Stimulated activated naive CD8-positive, alpha-beta T cell treated with anti-CD3 and anti-CD28 coated beads, Interleukin-15, amount 100 ng/mL, for 72 hours (primary cell): ENCODE measurements around the gene USP10.

Experiments used
- ATAC-seq: fragments of 150-1000 bp; cut with Tn5 transposase; 2 replicates; pipeline ENCODE4 v1.10.0; 2021; ENCODE audit warnings: mild to moderate bottlenecking, moderate library complexity
- DNase-seq, 2 donors: peaks; one replicate each; pipeline ENCODE4 v3.0.0; 2021 to 2022
- H3K27ac Mint-ChIP-seq, 2 donors: one replicate each; pipeline ENCODE4 v1.8.0; 2022; ENCODE audit warnings: mild to moderate bottlenecking in 2 of 2, mixed read lengths in 2 of 2, moderate library complexity in 2 of 2
- H3K27me3 Mint-ChIP-seq: one replicate; pipeline ENCODE4 v1.8.0; 2022; ENCODE audit warnings: mixed read lengths
- H3K4me1 Mint-ChIP-seq: one replicate; pipeline ENCODE4 v1.8.0; 2022; ENCODE audit warnings: mild to moderate bottlenecking, mixed read lengths
- H3K4me3 Mint-ChIP-seq, 2 donors: one replicate each; pipeline ENCODE4 v1.8.0; 2022; ENCODE audit warnings: mild to moderate bottlenecking in 2 of 2, mixed read lengths in 2 of 2, moderate library complexity in 1 of 2
- H3K9me3 Mint-ChIP-seq, 2 donors: one replicate each; pipeline ENCODE4 v1.8.0; 2022; ENCODE audit warnings: mixed read lengths in 2 of 2

Gene USP10

GRCh38 chr16:84759906-84760305 lies 60.1 kb downstream of the USP10 start:
- peaks cover 53% of the 10 kb centered on the region for H3K4me1 Mint-ChIP-seq
- no peak overlapping the region for H3K27ac Mint-ChIP-seq
- ATAC-seq (no peak), DNase-seq (no peak)
- no peak overlapping the region for H3K4me3 Mint-ChIP-seq
- no peaks in the 10 kb centered on the region for H3K9me3 Mint-ChIP-seq
- H3K27me3 Mint-ChIP-seq: no peaks in the 10 kb centered on the region

GRCh38 chr16:84761448-84762368 lies 61.9 kb downstream of the USP10 start:
- Mint-ChIP-seq H3K4me1 (peaks cover 55% of the 10 kb centered on the region), H3K9me3 (no peaks in the 10 kb centered on the region), H3K4me3 (no peak overlapping the region), H3K27me3 (no peaks in the 10 kb centered on the region), H3K27ac (peak overlapping the region in 1 of 2 donors; percentile 67)
- DNase-seq (no peak), ATAC-seq (no peak)

GRCh38 chr16:84763164-84763563 lies 63.4 kb downstream of the USP10 start:
- Mint-ChIP-seq H3K27me3 (no peaks in the 10 kb centered on the region), H3K9me3 (no peaks in the 10 kb centered on the region), H3K4me1 (peaks cover 54% of the 10 kb centered on the region), H3K4me3 (no peak overlapping the region), H3K27ac (no peak overlapping the region)
- no peak for DNase-seq
- no peak for ATAC-seq

GRCh38 chr16:84763629-84764028 lies 63.8 kb downstream of the USP10 start:
- Mint-ChIP-seq H3K9me3 (no peaks in the 10 kb centered on the region), H3K27ac (no peak overlapping the region), H3K4me1 (peaks cover 51% of the 10 kb centered on the region), H3K27me3 (no peaks in the 10 kb centered on the region), H3K4me3 (no peak overlapping the region)
- ATAC-seq: no peak
- DNase-seq: no peak

- Mint-ChIP-seq H3K4me3 (no peak overlapping the region), H3K27ac (peak overlapping the region in 1 of 2 donors; percentile 59), H3K9me3 (no peaks in the 10 kb centered on the region), H3K27me3 (no peaks in the 10 kb centered on the region), H3K4me1 (peaks cover 37% of the 10 kb centered on the region)
- ATAC-seq (no peak), DNase-seq (no peak)
Measured at GRCh38 chr16:84764970-84765369, 65.2 kb downstream of the USP10 start.

- Mint-ChIP-seq H3K4me3 (peak overlapping the region; percentile 7 to 30), H3K9me3 (no peaks in the 10 kb centered on the region), H3K27me3 (no peaks in the 10 kb centered on the region), H3K4me1 (peaks cover 32% of the 10 kb centered on the region), H3K27ac (peak overlapping the region in 1 of 2 donors; percentile 59)
- peak in 1 of 2 donors; percentile 26 for DNase-seq
- peak; percentile 83 for ATAC-seq
Measured at GRCh38 chr16:84765616-84766580, 66.1 kb downstream of the USP10 start.

- no peaks in the 10 kb centered on the region for H3K27me3 Mint-ChIP-seq
- peak overlapping the region in 1 of 2 donors; percentile 84 for H3K27ac Mint-ChIP-seq
Measured at GRCh38 chr16:84766978-84767773, 67.4 kb downstream of the USP10 start.

GRCh38 chr16:84768061-84768807 lies 68.4 kb downstream of the USP10 start:
- no peaks in the 10 kb centered on the region for H3K27me3 Mint-ChIP-seq
- H3K4me3 Mint-ChIP-seq: no peak overlapping the region
- peaks cover 32% of the 10 kb centered on the region for H3K4me1 Mint-ChIP-seq
- H3K27ac Mint-ChIP-seq: no peak overlapping the region
- peak; percentile 65 for ATAC-seq
- no peak for DNase-seq
- H3K9me3 Mint-ChIP-seq: no peaks in the 10 kb centered on the region

More at GRCh38 chr16:84766978-84767773, 67.4 kb downstream of the USP10 start:
- no peak for DNase-seq
- Mint-ChIP-seq H3K4me3 (no peak overlapping the region), H3K9me3 (no peaks in the 10 kb centered on the region), H3K4me1 (peaks cover 32% of the 10 kb centered on the region)
- no peak for ATAC-seq

GRCh38 chr16:84768808-84769197 lies 69.0 kb downstream of the USP10 start:
- no peak for ATAC-seq
- no peaks in the 10 kb centered on the region for H3K9me3 Mint-ChIP-seq
- DNase-seq: no peak
- no peak overlapping the region for H3K27ac Mint-ChIP-seq
- no peak overlapping the region for H3K4me3 Mint-ChIP-seq
- no peaks in the 10 kb centered on the region for H3K27me3 Mint-ChIP-seq
- H3K4me1 Mint-ChIP-seq: peaks cover 32% of the 10 kb centered on the region

- H3K4me1 Mint-ChIP-seq: peaks cover 32% of the 10 kb centered on the region
- H3K27ac Mint-ChIP-seq: peak overlapping the region; percentile 36 to 76
- no peak for ATAC-seq
- no peaks in the 10 kb centered on the region for H3K9me3 Mint-ChIP-seq
- H3K4me3 Mint-ChIP-seq: no peak overlapping the region
- no peak for DNase-seq
- no peaks in the 10 kb centered on the region for H3K27me3 Mint-ChIP-seq
Measured at GRCh38 chr16:84769416-84769815, 69.6 kb downstream of the USP10 start.

- Mint-ChIP-seq H3K4me1 (no peaks in the 10 kb centered on the region), H3K27me3 (no peaks in the 10 kb centered on the region), H3K9me3 (no peaks in the 10 kb centered on the region), H3K4me3 (no peak overlapping the region), H3K27ac (no peak overlapping the region)
- ATAC-seq: no peak
- DNase-seq: no peak
Measured at GRCh38 chr16:84773312-84773711, 73.5 kb downstream of the USP10 start.

- no peak overlapping the region for H3K4me3 Mint-ChIP-seq
- peak overlapping the region; percentile 7 to 48 for H3K27ac Mint-ChIP-seq
- H3K27me3 Mint-ChIP-seq: no peaks in the 10 kb centered on the region
- ATAC-seq (no peak), DNase-seq (no peak)
- no peaks in the 10 kb centered on the region for H3K4me1 Mint-ChIP-seq
- H3K9me3 Mint-ChIP-seq: no peaks in the 10 kb centered on the region
Measured at GRCh38 chr16:84774810-84775209, 75.0 kb downstream of the USP10 start.

GRCh38 chr16:84775262-84775810 lies 75.5 kb downstream of the USP10 start:
- no peak for DNase-seq
- no peaks in the 10 kb centered on the region for H3K9me3 Mint-ChIP-seq
- peak overlapping the region; percentile 7 to 27 for H3K27ac Mint-ChIP-seq

GRCh38 chr16:84777435-84777834 lies 77.6 kb downstream of the USP10 start:
- Mint-ChIP-seq H3K27ac (no peak overlapping the region), H3K27me3 (no peaks in the 10 kb centered on the region), H3K4me3 (no peak overlapping the region), H3K4me1 (no peaks in the 10 kb centered on the region), H3K9me3 (no peaks in the 10 kb centered on the region)
- DNase-seq: no peak
- ATAC-seq: no peak

More at GRCh38 chr16:84775262-84775810, 75.5 kb downstream of the USP10 start:
- Mint-ChIP-seq H3K4me3 (no peak overlapping the region), H3K4me1 (no peaks in the 10 kb centered on the region), H3K27me3 (no peaks in the 10 kb centered on the region)
- ATAC-seq: no peak
